ENCODE results near the gene KCNA5.

DNA sequence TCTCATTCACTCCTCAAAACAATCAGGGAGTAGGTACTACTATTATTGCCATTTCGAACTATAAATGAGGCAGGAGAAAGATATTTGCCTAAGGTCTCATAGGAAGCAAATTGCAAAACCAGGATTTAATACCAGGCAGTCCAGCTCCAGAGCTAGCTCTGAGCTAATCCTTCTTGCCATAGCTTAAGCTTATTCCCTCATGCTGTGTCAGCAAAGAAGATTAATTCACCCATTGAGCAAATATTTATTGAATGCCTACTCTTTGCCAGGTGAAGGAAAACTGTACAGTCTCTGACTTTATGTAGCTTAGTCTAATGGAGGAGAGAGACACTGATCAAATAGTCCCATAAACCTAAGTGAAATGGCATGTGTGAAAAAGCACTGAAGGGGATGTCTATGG, 19.5 kb downstream of the KCNA5 start:
- no peak for TF ChIP-seq POLR2A (IDR thresholded peaks at IDR 0.05; ENCODE audit: borderline replicate concordance, extremely low read depth, insufficient read depth, insufficient read length)
- TF ChIP-seq CTCF (IDR thresholded peaks at IDR 0.05 in 2 of 3, conservative IDR thresholded peaks at IDR 0.05 in 1 of 3; ENCODE audit: borderline replicate concordance in 1 of 3, insufficient read depth in 1 of 3, low read depth in 2 of 3, low read length in 2 of 3), result no peak
- TF ChIP-seq EGR1 (IDR thresholded peaks at IDR 0.05; ENCODE audit: low read depth), result no peak
- TF ChIP-seq CBX3 (IDR thresholded peaks at IDR 0.05; ENCODE audit: low read depth), result no peak
- no peak for TF ChIP-seq MAX (IDR thresholded peaks at IDR 0.05)
- no peak for TF ChIP-seq JUND (IDR thresholded peaks at IDR 0.05)
- TF ChIP-seq, protein P1, sequence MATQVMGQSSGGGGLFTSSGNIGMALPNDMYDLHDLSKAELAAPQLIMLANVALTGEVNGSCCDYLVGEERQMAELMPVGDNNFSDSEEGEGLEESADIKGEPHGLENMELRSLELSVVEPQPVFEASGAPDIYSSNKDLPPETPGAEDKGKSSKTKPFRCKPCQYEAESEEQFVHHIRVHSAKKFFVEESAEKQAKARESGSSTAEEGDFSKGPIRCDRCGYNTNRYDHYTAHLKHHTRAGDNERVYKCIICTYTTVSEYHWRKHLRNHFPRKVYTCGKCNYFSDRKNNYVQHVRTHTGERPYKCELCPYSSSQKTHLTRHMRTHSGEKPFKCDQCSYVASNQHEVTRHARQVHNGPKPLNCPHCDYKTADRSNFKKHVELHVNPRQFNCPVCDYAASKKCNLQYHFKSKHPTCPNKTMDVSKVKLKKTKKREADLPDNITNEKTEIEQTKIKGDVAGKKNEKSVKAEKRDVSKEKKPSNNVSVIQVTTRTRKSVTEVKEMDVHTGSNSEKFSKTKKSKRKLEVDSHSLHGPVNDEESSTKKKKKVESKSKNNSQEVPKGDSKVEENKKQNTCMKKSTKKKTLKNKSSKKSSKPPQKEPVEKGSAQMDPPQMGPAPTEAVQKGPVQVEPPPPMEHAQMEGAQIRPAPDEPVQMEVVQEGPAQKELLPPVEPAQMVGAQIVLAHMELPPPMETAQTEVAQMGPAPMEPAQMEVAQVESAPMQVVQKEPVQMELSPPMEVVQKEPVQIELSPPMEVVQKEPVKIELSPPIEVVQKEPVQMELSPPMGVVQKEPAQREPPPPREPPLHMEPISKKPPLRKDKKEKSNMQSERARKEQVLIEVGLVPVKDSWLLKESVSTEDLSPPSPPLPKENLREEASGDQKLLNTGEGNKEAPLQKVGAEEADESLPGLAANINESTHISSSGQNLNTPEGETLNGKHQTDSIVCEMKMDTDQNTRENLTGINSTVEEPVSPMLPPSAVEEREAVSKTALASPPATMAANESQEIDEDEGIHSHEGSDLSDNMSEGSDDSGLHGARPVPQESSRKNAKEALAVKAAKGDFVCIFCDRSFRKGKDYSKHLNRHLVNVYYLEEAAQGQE (IDR thresholded peaks at IDR 0.05; ENCODE audit: low read depth), result no peak
- TF ChIP-seq POLR2AphosphoS5 (IDR thresholded peaks at IDR 0.05; ENCODE audit: low read depth, low read length), result no peak
- TF ChIP-seq RAD21 (IDR thresholded peaks at IDR 0.05; ENCODE audit: low read depth), result no peak
- no peak for TF ChIP-seq EZH2phosphoT487 (IDR thresholded peaks at IDR 0.05; ENCODE audit: borderline replicate concordance)
- no peak for TF ChIP-seq YY1 (IDR thresholded peaks at IDR 0.05; ENCODE audit: extremely low read depth, insufficient replicate concordance, low read depth, low read length)

Data from HCT116 (cell line).